H1 (cell line): Measurements from ENCODE around the gene CEP70. TPM values are rescaled to one million over a fixed set of nuclear protein-coding genes. Genes with fewer than 3 reads are reported as not detected.

Source experiments
- CTCF ChIA-PET: fragments of 300-600 bp; sonication (Branson Sonifier 250); formaldehyde crosslinking; loops from one replicate; lab custom pipeline; 2021; ENCODE audit not compliant: partially characterized antibody; lab: Charles Lee
- POLR2A ChIA-PET: fragments of 300-600 bp; sonication (Branson Sonifier 250); formaldehyde crosslinking; loops from one replicate; lab custom pipeline; 2021; ENCODE audit warnings: inconsistent platforms; ENCODE audit not compliant: partially characterized antibody; lab: Charles Lee
- DNase-seq, 2 experiments: peaks; one replicate each; pipeline versions ENCODE4 v3.0.0 to v3.0.0-alpha.2; 2010 to 2022; ENCODE audit warnings: low spot score in 2 of 2, low read depth in 1 of 2, mixed read lengths in 1 of 2
- FAIRE-seq: peaks from 2 replicates; lab custom pipeline; 2011; peaks lifted over from hg19 to GRCh38; lab: Jason Lieb, UNC
- H2AFZ ChIP-seq: 2 replicates; pipeline ENCODE4 v1.8.1; 2012; ENCODE audit warnings: low read length, inconsistent platforms
- H2AK5ac ChIP-seq: 2 replicates; pipeline ENCODE4 v1.6.1; 2013; ENCODE audit warnings: low read depth, low read length
- H2BK120ac ChIP-seq: replicated peaks from 2 replicates; pipeline ENCODE3; 2013; ENCODE audit warnings: low read depth, low read length, inconsistent platforms
- H2BK12ac ChIP-seq: 2 replicates; pipeline ENCODE4 v1.6.1; 2013; ENCODE audit warnings: low read depth, low read length
- H2BK15ac ChIP-seq: 2 replicates; pipeline ENCODE4 v1.6.1; 2013; ENCODE audit warnings: low read length
- H2BK20ac ChIP-seq: 2 replicates; pipeline ENCODE4 v1.6.1; 2013; ENCODE audit warnings: low read length
- H2BK5ac ChIP-seq: 2 replicates; pipeline ENCODE4 v1.6.1; 2013; ENCODE audit warnings: low read depth, low read length
- H3K14ac ChIP-seq: 2 replicates; pipeline ENCODE4 v1.6.1; 2013; ENCODE audit warnings: inconsistent platforms; ENCODE audit not compliant: insufficient read length
- H3K18ac ChIP-seq: 2 replicates; pipeline ENCODE4 v1.6.1; 2013; ENCODE audit warnings: low read length; ENCODE audit errors: extremely low read depth
- H3K23ac ChIP-seq: 2 replicates; pipeline ENCODE4 v1.6.1; 2013; ENCODE audit warnings: inconsistent platforms; ENCODE audit not compliant: insufficient read length
- H3K23me2 ChIP-seq: 2 replicates; pipeline ENCODE4 v1.6.1; 2013; ENCODE audit warnings: low read depth, low read length
- H3K27ac ChIP-seq: 2 replicates; pipeline ENCODE4 v1.6.1; 2011; ENCODE audit warnings: low read depth, low read length, inconsistent platforms
- H3K27me3 ChIP-seq, 4 experiments: replicated peaks in 1 of 4; 1 replicate in 1 of 4; 2 replicates in 3 of 4; pipeline versions ENCODE4 v1.6.1 to v1.8.1; 2011 to 2013; ENCODE audit warnings: low read length in 3 of 4, mild to moderate bottlenecking in 3 of 4, inconsistent platforms in 2 of 4, mixed read lengths in 2 of 4, moderate library complexity in 1 of 4; ENCODE audit not compliant: control insufficient read depth in 3 of 4, insufficient read depth in 3 of 4; ENCODE audit errors: extremely low read depth in 1 of 4
- H3K36me3 ChIP-seq, 4 experiments: 2 replicates each; pipeline versions ENCODE4 v1.6.1 to v1.8.1; 2011 to 2013; ENCODE audit warnings: mild to moderate bottlenecking in 4 of 4, low read length in 3 of 4, moderate library complexity in 2 of 4, control low read depth in 1 of 4, inconsistent platforms in 1 of 4; ENCODE audit not compliant: insufficient read depth in 4 of 4, control insufficient read depth in 2 of 4
- H3K4ac ChIP-seq: replicated peaks from 2 replicates; pipeline ENCODE3; 2013; ENCODE audit warnings: low read length, low read depth, mixed read lengths, inconsistent platforms; ENCODE audit not compliant: insufficient read length
- H3K4me1 ChIP-seq, 4 experiments: replicated peaks in 1 of 4; 1 replicate in 1 of 4; 2 replicates in 3 of 4; pipeline versions ENCODE4 v1.6.1 to v1.8.1; 2011 to 2013; ENCODE audit warnings: low read length in 3 of 4, inconsistent platforms in 2 of 4, mixed read lengths in 1 of 4; ENCODE audit not compliant: insufficient read depth in 4 of 4, control insufficient read depth in 3 of 4
- H3K4me2 ChIP-seq, 2 experiments: 2 replicates each; pipeline versions ENCODE4 v1.6.1 to v1.8.1; 2011 to 2013; ENCODE audit warnings: low read depth in 2 of 2, low read length in 2 of 2, control low read depth in 1 of 2, inconsistent platforms in 1 of 2, mild to moderate bottlenecking in 1 of 2; ENCODE audit not compliant: insufficient read depth in 1 of 2
- H3K4me3 ChIP-seq, 4 experiments: fragments of 200-600, 300-600 bp in 1 of 4; sonication (generic), shearing (Covaris generic), sonication (Bioruptor Twin) in 1 of 4; 2 replicates each; pipeline versions ENCODE4 v1.5.1 to v1.8.1; 2011 to 2016; ENCODE audit warnings: low read length in 4 of 4, low read depth in 3 of 4, control low read depth in 2 of 4, inconsistent platforms in 2 of 4, mild to moderate bottlenecking in 2 of 4, mixed read lengths in 1 of 4, moderate library complexity in 1 of 4; ENCODE audit not compliant: insufficient read depth in 2 of 4; ENCODE audit errors: extremely low read depth in 1 of 4
- H3K56ac ChIP-seq: replicated peaks from 2 replicates; pipeline ENCODE3; 2013; ENCODE audit warnings: low read depth, mild to moderate bottlenecking, mixed read lengths, low read length, inconsistent platforms; ENCODE audit not compliant: insufficient read length
- H3K79me1 ChIP-seq: 2 replicates; pipeline ENCODE4 v1.6.1; 2013; ENCODE audit warnings: low read depth, low read length, control low read depth
- H3K79me2 ChIP-seq, 2 experiments: 2 replicates each; pipeline versions ENCODE4 v1.6.1 to v1.8.1; 2012 to 2013; ENCODE audit warnings: low read length in 2 of 2, mild to moderate bottlenecking in 2 of 2, inconsistent platforms in 1 of 2; ENCODE audit not compliant: insufficient read depth in 2 of 2, control insufficient read depth in 1 of 2
- H3K9ac ChIP-seq, 4 experiments: replicated peaks in 1 of 4; 1 replicate in 1 of 4; 2 replicates in 3 of 4; pipeline versions ENCODE4 v1.6.1 to v1.8.1; 2011 to 2013; ENCODE audit warnings: low read depth in 3 of 4, low read length in 3 of 4, control low read depth in 2 of 4, mild to moderate bottlenecking in 2 of 4, moderate library complexity in 2 of 4, inconsistent platforms in 1 of 4; ENCODE audit errors: extremely low read depth in 1 of 4
- H3K9me3 ChIP-seq, 2 experiments: 2 replicates each; pipeline versions ENCODE4 v1.6.1 to v1.8.1; 2012 to 2013; ENCODE audit warnings: mild to moderate bottlenecking in 2 of 2, moderate library complexity in 2 of 2, control low read depth in 1 of 2, inconsistent platforms in 1 of 2, low read depth in 1 of 2, low read length in 1 of 2, mixed read lengths in 1 of 2; ENCODE audit not compliant: insufficient read depth in 2 of 2
- H4K20me1 ChIP-seq, 2 experiments: replicated peaks in 1 of 2; 2 replicates each; pipeline versions ENCODE3 to v1.8.1; 2011 to 2013; ENCODE audit warnings: inconsistent platforms in 2 of 2, low read length in 2 of 2, mild to moderate bottlenecking in 1 of 2; ENCODE audit not compliant: insufficient read depth in 2 of 2, control insufficient read depth in 1 of 2
- H4K5ac ChIP-seq: 2 replicates; pipeline ENCODE4 v1.6.1; 2013; ENCODE audit warnings: low read length, low read depth, mixed read lengths, inconsistent platforms; ENCODE audit not compliant: insufficient read length
- H4K8ac ChIP-seq: 2 replicates; pipeline ENCODE4 v1.8.0; 2013; ENCODE audit warnings: mild to moderate bottlenecking, moderate library complexity, low read length, inconsistent platforms; ENCODE audit not compliant: insufficient read depth; ENCODE audit errors: extremely low read depth
- H4K91ac ChIP-seq: replicated peaks from 2 replicates; pipeline ENCODE3; 2013; ENCODE audit warnings: low read length, mixed read lengths, inconsistent platforms; ENCODE audit not compliant: insufficient read length
- BCL11A ChIP-seq, 2 experiments: IDR thresholded peaks; one replicate each; pipeline ENCODE4 v1.6.1; 2011; ENCODE audit warnings: low read depth in 2 of 2, low read length in 2 of 2, mild to moderate bottlenecking in 2 of 2
- FOSL1 ChIP-seq: IDR thresholded peaks from 2 replicates; pipeline ENCODE4 v1.6.1; 2011; ENCODE audit warnings: mild to moderate bottlenecking, low read depth, low read length, moderate library complexity; ENCODE audit not compliant: insufficient read depth
- GABPA ChIP-seq: IDR thresholded peaks from 2 replicates; pipeline ENCODE4 v1.6.1; 2011; ENCODE audit warnings: mild to moderate bottlenecking, low read length, moderate library complexity, borderline replicate concordance; ENCODE audit not compliant: insufficient read depth
- JUND ChIP-seq: IDR thresholded peaks from 2 replicates; pipeline ENCODE4 v1.6.1; 2011; ENCODE audit warnings: mild to moderate bottlenecking, improper control_type of control experiment, low read length
- MAFK ChIP-seq: IDR thresholded peaks from 2 replicates; pipeline ENCODE4 v1.6.1; 2012; ENCODE audit warnings: low read depth, mild to moderate bottlenecking, improper control_type of control experiment, low read length
- POLR2AphosphoS5 ChIP-seq: IDR thresholded peaks from 2 replicates; pipeline ENCODE4 v1.6.1; 2011; ENCODE audit warnings: low read depth, low read length
- RAD21 ChIP-seq, 2 experiments: IDR thresholded peaks in 1 of 2; conservative IDR thresholded peaks in 1 of 2; 2 replicates each; pipeline ENCODE4 v1.6.1; 2011; ENCODE audit warnings: low read depth in 2 of 2, low read length in 2 of 2, improper control_type of control experiment in 1 of 2, inconsistent platforms in 1 of 2, mild to moderate bottlenecking in 1 of 2, moderate library complexity in 1 of 2
- RXRA ChIP-seq: IDR thresholded peaks from 2 replicates; pipeline ENCODE4 v1.6.1; 2011; ENCODE audit warnings: low read depth, mild to moderate bottlenecking, low read length, moderate library complexity; ENCODE audit not compliant: insufficient read depth
- SP4 ChIP-seq: IDR thresholded peaks from 2 replicates; pipeline ENCODE4 v1.6.1; 2012; ENCODE audit warnings: low read length, inconsistent platforms
- WGBS, 2 experiments: shearing (Covaris generic) in 1 of 2; methylation state at CpG; one replicate each; pipeline versions ENCODE4 v1.1.6 to v1.1.7; 2013 to 2015; ENCODE audit warnings: low lambda C conversion rate in 2 of 2, mixed read lengths in 2 of 2, inconsistent platforms in 1 of 2, low coverage in 1 of 2, missing lambda C conversion rate in 1 of 2; ENCODE audit not compliant: insufficient replicate concordance in 2 of 2, insufficient coverage in 1 of 2, insufficient read length in 1 of 2; ENCODE audit errors: extremely low coverage in 1 of 2, missing lambda C conversion rate in 1 of 2; 5-methylcytosine and 5-hydroxymethylcytosine counted together
- polyA plus RNA-seq, 7 experiments: library from polyadenylated mRNA; depleted of rRNA in 3 of 7; stranded (reverse) in 5 of 7; unstranded in 2 of 7; fragments of >200 nt in 5 of 7; fragments of 200-250 nt in 2 of 7; gene quantifications; 1 replicate in 5 of 7; 2 replicates in 1 of 7; 4 replicates in 1 of 7; pipeline versions ENCODE4 v1.2.1 to v1.2.3, GENCODE V29; 2011 to 2013; ENCODE audit warnings: missing spikeins in 2 of 7, mixed read lengths in 2 of 7
- total RNA-seq: library from RNA; stranded (reverse); fragmentation: NEBNext Ultra II Directional; extraction: Animal tissue kit (Norgen Biotek cat#: 25700); gene quantifications from 2 replicates; pipeline ENCODE4 v1.2.1, GENCODE V29; 2021
- TF ChIP-seq, protein P1 (sequence below): IDR thresholded peaks from 2 replicates; pipeline ENCODE4 v1.6.1; 2012; ENCODE audit warnings: low read length, inconsistent platforms

Gene CEP70
- total and polyA plus RNA-seq, 2 of the 8 experiments (the other 6 are each of a cell fraction or from before 2014, with no cell fraction given), result 3.9 to 26.2 TPM

DNA sequence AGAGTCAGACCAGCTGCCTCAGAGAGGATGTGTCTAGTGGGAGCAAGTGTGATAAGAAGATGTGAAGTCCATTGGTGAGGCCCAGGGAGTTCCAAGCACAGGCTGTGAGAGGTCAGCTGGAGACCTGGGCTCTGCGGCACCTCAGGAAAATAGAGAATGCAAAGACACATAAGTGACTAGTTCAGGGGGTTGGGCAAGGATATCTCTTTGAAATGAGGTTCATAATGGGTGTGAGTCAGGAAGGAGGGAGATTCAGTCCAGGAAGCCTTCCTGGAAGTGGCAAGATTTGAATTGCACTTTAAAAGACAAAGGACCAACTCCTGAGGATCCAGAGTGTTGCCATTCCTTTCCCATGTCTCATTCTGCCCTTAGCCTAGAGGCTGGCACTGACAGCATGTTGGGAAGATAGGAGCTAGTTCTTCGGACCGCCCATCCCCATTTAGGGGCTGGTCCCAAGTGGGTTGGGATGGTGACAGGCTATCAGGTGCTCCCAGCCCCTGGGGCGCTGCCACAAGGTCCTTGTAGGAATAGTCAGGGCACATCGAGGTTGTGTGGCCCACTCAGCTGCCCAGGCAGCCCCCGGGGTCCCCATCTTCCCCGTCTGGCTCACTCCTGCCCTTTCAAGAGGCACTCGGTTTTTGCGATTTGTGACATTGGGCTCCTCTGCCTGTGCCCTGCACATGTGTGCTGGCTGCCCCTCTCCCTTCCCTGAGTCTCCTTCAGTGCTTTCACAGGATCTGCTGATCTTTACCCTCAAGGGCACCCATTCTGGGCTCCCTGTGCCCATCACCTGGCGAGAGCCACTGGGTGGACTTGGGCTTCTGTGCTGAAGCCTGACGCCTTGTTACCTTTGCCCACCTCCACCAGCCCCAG is 136.0 kb downstream of the CEP70 start:
- DNase-seq, result no peak
- Histone ChIP-seq H3K4me3 (no peak overlapping the region), H3K18ac (no peak overlapping the region; the same call in 1 of the 2 replicates), H3K9ac (no peak overlapping the region), H4K91ac (no peak overlapping the region), H2BK20ac (no peak overlapping the region), H3K79me1 (no peaks in the 10 kb centered on the region), H3K9me3 (peaks cover 0 to 3% of the 10 kb centered on the region in 2 experiments; a peak in 2 of 4 replicates), H3K14ac (no peak overlapping the region), H2BK120ac (no peak overlapping the region), H2BK15ac (no peak overlapping the region; the same call in 1 of the 2 replicates), H3K23ac (no peak overlapping the region), H2BK5ac (no peak overlapping the region), H3K79me2 (no peaks in the 10 kb centered on the region), H2BK12ac (no peak overlapping the region), H3K36me3 (no peaks in the 10 kb centered on the region; a peak in 1 of 8 replicates), H3K4me1 (no peaks in the 10 kb centered on the region), H2AK5ac (no peak overlapping the region), H3K27ac (no peak overlapping the region), H4K5ac (no peak overlapping the region), H3K4me2 (no peak overlapping the region), H3K56ac (no peak overlapping the region), H4K20me1 (peaks cover 0 to 6% of the 10 kb centered on the region in 2 experiments), H4K8ac (no peak overlapping the region), H3K23me2 (no peaks in the 10 kb centered on the region; the same call in 1 of the 2 replicates), H3K4ac (no peak overlapping the region), H2AFZ (no peak overlapping the region), H3K27me3 (no peaks in the 10 kb centered on the region)
- CTCF ChIA-PET, result interaction anchor here (0.9 to 3.7 kb wide), 9 partner anchors 19 to 503 kb away, joined by 3 to 21 read pairs (median 3); no protein-coding TSS in a partner anchor
- WGBS, 2 experiments, result 83% methylated on average over 11 of the region's 11 CpGs; no CpG with 5 or more reads in 1 of the 2 experiments
- POLR2A ChIA-PET, result no interaction called here
- TF ChIP-seq GABPA, result no peak
- TF ChIP-seq RAD21 (IDR thresholded peaks at IDR 0.05 in 1 of 2, conservative IDR thresholded peaks at IDR 0.05 in 1 of 2; ENCODE audit: low read depth in 2 of 2, low read length in 2 of 2), result no peak
- TF ChIP-seq JUND, result no peak
- no peak for TF ChIP-seq SP4
- TF ChIP-seq BCL11A (IDR thresholded peaks at IDR 0.05; ENCODE audit: low read depth in 2 of 2, low read length in 2 of 2), result no peak
- TF ChIP-seq POLR2AphosphoS5, result no peak
- TF ChIP-seq, protein P1, sequence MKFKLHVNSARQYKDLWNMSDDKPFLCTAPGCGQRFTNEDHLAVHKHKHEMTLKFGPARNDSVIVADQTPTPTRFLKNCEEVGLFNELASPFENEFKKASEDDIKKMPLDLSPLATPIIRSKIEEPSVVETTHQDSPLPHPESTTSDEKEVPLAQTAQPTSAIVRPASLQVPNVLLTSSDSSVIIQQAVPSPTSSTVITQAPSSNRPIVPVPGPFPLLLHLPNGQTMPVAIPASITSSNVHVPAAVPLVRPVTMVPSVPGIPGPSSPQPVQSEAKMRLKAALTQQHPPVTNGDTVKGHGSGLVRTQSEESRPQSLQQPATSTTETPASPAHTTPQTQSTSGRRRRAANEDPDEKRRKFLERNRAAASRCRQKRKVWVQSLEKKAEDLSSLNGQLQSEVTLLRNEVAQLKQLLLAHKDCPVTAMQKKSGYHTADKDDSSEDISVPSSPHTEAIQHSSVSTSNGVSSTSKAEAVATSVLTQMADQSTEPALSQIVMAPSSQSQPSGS, result no peak
- no peak for TF ChIP-seq RXRA
- no peak for TF ChIP-seq MAFK
- no peak for TF ChIP-seq FOSL1
- no peak for FAIRE-seq
